ENCODE data around the gene CD58.

CD58 gene

GRCh38 chr1:116485071-116485735 is 85.6 kb downstream of the CD58 start:
- H3K4me3 ChIP-seq (replicated peaks; ENCODE audit: low read depth, low read length), result no peak overlapping the region
- TF ChIP-seq CTCF (IDR thresholded peaks at IDR 0.05; ENCODE audit: low read depth, low read length, missing control alignments), result peak; percentile 90
- peak; percentile 64 for DNase-seq (ENCODE audit: extremely low read depth, low read depth)

GRCh38 chr1:116483481-116484309 is 87.1 kb downstream of the CD58 start:
- TF ChIP-seq CTCF (IDR thresholded peaks at IDR 0.05; ENCODE audit: low read depth, low read length, missing control alignments), result no peak
- no peak overlapping the region for H3K4me3 ChIP-seq (replicated peaks; ENCODE audit: low read depth, low read length)
- DNase-seq (ENCODE audit: extremely low read depth, low read depth), result no peak

GRCh38 chr1:116482490-116482889 is 88.3 kb downstream of the CD58 start:
- no peak for TF ChIP-seq CTCF (IDR thresholded peaks at IDR 0.05; ENCODE audit: low read depth, low read length, missing control alignments)
- no peak for DNase-seq (ENCODE audit: extremely low read depth, low read depth)
- H3K4me3 ChIP-seq (replicated peaks; ENCODE audit: low read depth, low read length), result no peak overlapping the region

GRCh38 chr1:116481934-116482333 is 88.9 kb downstream of the CD58 start:
- H3K4me3 ChIP-seq (replicated peaks; ENCODE audit: low read depth, low read length), result no peak overlapping the region
- TF ChIP-seq CTCF (IDR thresholded peaks at IDR 0.05; ENCODE audit: low read depth, low read length, missing control alignments), result no peak
- DNase-seq (ENCODE audit: extremely low read depth, low read depth), result no peak

- no peak overlapping the region for H3K4me3 ChIP-seq (replicated peaks; ENCODE audit: low read depth, low read length)
- DNase-seq (ENCODE audit: extremely low read depth, low read depth), result no peak
- TF ChIP-seq CTCF (IDR thresholded peaks at IDR 0.05; ENCODE audit: low read depth, low read length, missing control alignments), result no peak
These were observed 92.2 kb downstream of the CD58 start for GRCh38 chr1:116478621-116479020.

- TF ChIP-seq CTCF (IDR thresholded peaks at IDR 0.05; ENCODE audit: low read depth, low read length, missing control alignments), result no peak
- no peak overlapping the region for H3K4me3 ChIP-seq (replicated peaks; ENCODE audit: low read depth, low read length)
- DNase-seq (ENCODE audit: extremely low read depth, low read depth), result no peak
These were observed 93.4 kb downstream of the CD58 start for GRCh38 chr1:116477429-116477828.
